GM15510 (cell line): ENCODE measurements around the gene FOXE3.

Experiments
- POLR2A ChIP-seq: IDR thresholded peaks from 3 replicates; pipeline ENCODE4 v1.6.1; 2011; ENCODE audit warnings: borderline replicate concordance; ENCODE audit not compliant: insufficient read length; ENCODE audit errors: extremely low read depth

The FOXE3 gene

DNA sequence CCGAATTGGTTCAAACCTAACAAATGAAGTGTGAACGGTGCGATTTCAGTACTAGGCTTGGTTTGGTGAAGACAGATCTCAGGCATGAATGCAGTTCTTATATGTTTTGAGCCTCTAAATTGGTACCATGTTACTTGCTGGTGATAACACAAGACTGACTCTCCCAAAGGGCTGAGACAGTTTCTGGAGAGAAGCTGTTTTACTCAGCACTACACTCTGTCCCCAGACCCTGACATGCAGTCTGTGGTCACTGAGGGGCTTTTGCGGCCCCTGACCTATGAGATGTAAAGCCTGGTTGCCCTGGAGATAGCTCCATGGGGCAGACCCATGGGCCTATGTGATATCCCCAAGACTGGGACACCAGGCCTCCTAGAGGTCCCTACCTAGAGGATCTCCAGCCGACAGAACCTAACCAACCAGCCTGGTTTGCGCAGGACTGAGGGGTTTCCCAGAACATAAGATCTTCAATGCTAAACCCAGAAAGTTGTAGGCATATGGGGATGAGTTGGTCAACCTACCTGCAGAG, 19.4 kb upstream of the FOXE3 start:
- TF ChIP-seq POLR2A, result no peak

DNA sequence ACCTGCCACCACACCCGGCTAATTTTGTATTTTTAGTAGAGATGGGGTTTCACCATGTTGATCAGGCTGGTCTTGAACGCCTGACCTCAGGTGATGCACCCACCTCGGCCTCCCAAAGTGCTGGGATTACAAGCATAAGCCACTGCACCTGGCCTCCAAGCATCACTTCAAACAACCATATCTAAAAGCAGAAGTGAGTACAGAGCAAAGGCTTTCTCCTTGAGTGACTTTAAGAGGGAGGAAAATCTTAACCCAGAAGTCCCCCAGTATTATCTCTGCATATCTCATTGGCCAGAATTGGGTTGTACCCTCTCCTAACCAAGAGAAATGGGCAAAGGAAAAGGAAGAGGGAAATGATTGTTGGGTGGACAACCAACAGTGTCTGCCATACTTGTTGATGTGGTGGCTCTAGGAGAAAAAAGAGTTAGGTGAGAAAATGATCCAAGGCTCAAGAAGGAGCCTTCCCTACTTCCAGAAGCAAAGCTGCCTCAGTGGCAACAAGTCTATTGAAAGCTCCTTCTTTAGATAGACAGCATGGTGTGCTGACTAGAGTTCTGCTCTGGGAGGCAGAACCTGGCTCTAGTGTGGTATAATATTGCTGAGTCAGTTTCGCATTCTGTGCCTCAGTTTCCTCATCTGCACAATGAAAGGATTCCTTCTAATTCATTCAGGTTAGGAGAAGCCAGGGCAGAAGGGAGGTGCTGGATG, 16.8 kb upstream of the FOXE3 start:
- TF ChIP-seq POLR2A, result no peak

DNA sequence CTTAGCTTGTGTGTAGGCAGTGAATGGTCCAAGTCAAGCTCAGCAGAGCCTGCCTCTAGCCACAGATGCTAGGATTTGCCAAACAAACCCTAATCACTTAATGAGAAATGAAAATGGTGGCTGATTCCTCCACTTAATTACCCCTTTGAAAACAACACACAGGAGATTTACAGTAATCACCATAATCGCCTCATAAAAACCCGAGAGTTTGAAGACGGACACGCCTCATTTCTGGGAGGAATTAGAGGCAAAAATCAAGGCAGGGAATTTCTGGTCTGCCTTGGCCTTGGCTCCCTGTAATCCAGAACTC, 16.3 kb upstream of the FOXE3 start:
- no peak for TF ChIP-seq POLR2A

DNA sequence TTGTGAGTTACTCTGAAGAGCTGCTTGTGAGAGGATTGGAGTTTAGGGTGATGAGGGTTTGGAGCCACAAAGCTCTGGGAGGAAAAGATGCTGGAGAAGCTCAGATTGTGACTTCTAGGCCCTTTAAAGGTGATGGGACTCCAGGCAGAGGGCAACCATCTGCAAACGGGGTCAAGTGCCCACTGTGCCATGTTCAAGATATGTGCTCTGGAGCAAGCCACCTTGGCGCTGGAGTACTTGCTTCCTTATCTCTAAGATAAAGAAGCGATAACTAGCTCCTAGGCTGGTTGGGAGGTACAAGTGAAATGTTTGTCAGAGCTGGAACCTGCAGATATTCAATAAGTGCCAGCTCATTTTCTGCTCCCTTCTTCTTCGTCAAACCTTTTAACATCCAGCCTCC, 14.3 kb upstream of the FOXE3 start:
- no peak for TF ChIP-seq POLR2A

DNA sequence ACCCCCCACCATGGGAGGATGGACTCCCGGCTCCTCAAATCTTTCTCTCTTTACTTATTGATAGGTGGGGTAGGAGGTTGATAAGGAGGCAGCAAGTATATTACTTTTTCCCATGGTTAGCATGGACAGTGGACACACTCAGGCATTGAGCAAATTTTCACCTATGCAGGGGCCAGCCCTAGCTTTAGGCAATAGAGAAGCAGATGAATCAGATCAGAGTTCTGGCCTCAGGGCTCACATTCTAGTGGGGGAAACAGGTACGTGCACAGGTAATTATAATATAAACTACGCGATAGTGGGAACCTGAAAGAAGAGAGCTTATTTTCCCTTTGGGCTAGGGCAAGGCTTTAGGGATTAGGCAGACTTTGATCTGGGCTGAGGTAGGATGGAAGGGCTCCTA, 13.5 kb upstream of the FOXE3 start:
- TF ChIP-seq POLR2A, result no peak

DNA sequence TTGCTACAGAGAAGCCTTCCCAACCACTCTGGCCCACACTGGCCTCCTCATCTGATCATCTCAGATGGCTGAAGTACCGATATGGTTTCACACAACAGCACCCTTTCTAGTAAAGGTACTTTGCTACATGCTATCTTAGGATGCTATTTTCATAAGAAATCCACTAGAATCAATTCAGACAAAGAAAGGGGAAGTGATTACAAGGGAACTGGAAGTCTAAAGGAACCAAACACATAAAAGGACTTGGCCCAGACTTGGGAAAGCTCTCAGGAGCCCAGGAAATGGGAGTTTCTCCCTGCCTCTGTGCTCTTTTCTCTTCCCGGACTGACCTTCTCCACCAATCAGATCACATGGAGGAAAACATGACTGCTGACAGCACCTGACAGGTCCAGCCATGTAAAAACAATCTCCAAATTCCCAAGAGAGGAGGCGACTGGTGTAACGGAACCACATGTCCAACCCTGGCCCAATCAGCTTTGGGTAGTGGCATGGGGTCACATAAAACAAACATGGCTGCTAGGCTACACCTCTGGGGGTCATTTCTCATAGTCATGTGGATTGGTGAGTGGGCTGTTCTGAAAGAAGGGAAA, 12.7 kb upstream of the FOXE3 start:
- no peak for TF ChIP-seq POLR2A

DNA sequence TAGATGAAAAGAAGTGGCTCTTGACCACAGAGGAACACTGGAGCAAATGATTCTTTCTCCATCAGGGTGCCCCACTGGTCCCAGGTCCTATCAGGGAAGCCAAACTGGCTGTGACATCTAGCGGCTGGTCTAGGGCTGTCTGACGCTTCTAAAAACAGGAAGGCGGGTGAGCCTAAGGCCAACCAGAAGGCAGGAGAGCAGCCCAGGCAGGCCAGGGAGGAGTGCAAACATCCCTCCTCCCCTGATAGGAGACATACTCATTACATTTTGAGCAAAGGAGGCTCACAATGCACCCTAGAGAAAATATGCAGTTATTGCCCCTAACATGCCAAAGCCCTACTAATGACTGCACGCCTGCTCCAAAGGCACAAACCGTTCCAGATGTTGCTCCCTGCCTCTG, 10.4 kb upstream of the FOXE3 start:
- no peak for TF ChIP-seq POLR2A

DNA sequence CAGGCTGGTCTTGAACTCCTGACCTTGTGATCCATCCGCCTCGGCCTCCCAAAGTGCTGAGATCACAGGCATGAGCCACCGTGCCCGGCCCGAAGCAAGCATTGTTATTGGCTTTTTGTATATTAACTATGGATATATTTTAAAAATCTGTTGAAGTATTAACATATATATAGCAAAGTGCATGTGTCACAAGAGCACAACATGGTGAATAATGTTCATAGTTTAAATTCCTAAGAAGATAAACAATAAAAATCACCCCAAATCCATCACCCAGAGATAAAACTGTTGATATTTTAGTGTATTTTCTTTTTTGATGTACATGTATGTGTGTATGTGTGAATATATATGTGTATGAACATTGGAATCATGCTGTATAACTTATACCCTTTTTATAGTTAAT, 9.1 kb upstream of the FOXE3 start:
- no peak for TF ChIP-seq POLR2A

DNA sequence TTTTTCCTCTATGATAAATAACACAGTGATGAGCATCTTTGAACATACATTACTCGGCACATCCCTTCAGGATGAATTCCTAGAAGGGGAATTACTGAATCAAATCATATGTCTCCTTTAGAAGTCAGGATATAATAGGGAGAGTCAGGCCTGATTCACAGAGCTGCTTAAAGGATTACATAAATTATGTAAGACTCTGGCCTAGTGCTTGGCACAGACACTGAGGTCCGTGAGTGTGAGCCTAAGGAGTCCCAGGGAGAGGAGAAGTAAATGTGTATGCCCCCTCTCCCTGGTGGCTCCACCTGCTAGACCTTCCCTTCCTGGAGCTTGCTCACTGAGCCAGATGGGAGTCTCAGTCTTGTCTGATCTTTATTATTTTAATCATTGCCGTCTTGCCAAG, 8.6 kb upstream of the FOXE3 start:
- no peak for TF ChIP-seq POLR2A

DNA sequence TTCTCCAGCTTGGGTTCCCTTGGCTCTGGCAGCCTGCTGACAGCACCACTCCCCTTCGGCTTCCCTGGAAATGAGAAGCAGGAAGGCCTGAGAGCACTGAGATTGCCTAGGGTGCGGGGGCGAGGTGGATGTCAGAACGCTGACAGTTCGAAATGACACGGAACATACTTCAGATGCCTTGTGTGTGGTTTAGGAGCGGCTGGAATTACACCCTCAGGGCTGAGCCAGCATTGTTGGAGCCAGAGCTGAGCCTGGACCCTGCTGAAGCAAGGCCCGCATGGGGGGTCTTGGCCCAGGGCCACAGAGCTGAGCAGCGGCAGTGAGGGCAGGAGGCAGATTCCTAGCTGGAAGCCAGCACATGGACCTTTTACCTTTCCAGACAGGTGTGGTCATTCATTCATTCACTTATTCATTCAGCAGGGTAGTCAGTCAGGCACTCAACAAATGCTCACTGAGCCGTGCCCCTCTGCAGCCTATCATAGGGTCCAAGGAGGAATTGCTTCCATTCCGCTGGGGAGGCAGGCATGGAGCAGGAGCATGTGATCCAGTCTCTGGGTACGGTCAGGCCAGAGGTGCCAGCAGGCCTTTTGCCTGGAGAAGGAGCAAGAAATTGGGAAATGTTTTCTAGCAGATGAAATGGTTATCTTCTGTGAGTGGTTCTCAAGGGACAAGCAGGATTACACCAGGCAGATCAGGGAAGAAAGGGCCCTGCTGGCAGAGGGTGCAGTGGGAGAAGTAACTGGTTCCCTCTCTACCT, 6.6 kb upstream of the FOXE3 start:
- TF ChIP-seq POLR2A, result no peak

DNA sequence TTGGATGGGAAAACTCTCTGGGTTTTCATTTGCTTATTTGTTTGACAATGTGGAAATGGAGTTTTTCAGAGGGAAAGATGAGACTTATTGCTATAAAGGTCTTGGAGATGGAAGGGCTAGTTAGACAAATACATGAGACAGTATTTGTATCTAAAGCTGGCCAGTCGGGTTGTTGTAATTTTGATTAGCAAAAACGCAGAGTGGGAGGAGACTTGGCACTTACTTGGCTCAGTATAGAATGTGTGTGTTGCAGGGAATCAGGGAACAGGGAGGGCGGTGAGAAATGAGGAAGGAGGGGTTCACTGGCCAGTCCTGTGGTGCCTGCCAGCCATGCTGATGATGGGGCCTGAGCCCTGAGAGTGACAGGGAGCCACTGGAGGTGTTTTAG, 6.0 kb upstream of the FOXE3 start:
- no peak for TF ChIP-seq POLR2A

DNA sequence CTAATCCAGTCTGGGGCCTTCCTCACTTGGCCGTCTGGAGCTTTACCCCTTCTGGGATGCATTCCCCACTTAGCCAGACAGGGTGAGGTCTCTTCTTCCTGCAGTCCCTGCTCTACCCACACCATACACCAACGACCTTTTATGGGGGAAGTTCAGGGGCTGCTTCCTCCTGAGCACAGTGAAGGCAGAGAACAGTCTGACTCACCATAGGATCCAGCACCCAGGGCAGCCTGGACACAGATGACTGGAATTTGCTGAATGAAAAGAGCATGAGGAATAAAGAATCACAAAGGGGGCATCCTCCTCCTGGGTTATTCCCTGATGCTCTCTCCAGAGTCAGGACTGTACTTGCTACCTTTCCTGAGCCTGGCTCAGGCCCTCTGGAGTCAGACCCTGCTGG, 4.6 kb upstream of the FOXE3 start:
- TF ChIP-seq POLR2A, result no peak

DNA sequence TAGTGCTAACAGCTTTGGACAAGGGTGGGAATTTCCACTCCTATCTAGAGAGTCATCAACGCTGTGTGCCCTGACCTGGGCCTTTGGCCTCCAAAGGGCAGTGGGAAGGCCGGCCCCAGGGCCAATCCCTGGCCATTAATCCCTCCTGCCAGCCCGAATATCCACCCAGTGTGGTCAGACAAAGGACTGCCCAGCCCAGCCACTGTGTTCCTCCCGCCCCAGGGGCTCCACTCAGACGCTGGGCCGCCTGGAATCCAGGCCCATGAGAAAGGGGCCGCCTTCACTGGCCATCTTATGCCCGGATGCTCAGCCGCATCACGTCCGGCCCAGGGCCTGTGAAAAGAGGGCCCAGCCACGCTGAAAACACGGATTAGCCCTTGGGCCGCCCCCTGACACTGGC, 3.6 kb upstream of the FOXE3 start:
- no peak for TF ChIP-seq POLR2A

DNA sequence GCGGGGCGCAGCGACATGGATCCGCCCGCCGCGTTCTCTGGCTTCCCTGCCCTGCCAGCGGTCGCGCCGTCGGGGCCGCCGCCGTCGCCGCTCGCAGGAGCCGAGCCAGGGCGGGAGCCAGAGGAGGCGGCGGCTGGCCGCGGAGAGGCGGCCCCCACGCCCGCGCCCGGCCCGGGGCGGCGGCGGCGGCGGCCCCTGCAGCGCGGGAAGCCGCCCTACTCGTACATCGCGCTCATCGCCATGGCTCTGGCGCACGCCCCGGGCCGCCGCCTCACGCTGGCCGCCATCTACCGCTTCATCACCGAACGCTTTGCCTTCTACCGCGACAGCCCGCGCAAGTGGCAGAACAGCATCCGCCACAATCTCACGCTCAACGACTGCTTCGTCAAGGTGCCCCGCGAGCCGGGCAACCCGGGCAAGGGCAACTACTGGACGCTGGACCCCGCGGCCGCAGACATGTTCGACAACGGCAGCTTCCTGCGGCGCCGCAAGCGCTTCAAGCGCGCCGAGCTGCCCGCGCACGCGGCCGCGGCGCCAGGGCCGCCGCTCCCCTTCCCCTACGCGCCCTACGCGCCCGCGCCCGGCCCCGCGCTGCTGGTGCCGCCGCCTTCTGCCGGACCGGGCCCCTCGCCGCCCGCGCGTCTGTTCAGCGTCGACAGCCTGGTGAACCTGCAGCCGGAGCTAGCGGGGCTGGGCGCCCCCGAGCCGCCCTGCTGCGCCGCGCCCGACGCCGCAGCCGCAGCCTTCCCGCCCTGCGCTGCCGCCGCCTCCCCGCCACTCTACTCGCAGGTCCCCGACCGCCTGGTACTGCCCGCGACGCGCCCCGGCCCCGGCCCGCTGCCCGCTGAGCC, 459 bp downstream of the FOXE3 start:
- TF ChIP-seq POLR2A, result no peak
